ENCODE results near the gene C4B.

The C4B gene

DNA sequence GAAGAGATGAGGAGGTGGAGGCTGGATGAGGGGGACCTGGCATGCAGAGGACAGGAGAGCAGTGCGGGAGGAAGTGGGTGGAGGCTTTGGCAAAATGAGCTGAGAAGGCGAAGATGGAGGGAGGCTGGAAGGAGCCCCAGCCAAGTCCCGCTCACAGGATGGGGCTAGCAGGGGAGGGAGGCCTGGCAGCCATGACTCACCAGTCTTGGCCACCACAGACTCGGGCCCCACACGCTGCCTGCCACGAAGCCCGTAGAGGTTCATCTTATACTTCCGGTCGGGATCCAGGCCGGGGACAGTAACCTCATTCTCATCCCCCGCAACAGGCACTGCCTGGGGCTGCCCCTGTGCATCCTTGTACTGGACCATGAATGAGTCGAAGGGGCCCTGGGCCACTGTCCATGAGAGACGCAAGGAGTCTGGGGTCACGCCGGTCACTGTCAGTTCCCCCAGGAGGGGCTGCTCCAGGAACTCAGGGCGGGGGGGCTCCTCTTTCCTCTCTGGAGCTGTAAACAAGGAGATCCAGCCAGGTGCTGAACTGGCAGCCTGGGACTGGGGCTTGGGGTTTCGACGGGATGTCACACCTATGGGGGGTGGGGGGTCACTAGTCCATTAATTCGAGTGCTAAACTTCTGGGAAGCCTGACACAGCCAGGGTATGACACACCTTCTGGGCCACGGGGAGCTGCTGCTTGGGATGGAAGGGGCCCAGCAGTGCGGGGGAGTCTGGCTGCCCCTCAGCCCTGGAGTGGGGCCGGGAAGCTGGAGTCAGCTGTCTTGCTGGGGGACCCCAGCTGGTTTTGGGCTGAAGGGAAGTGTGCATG lies 66.8 kb downstream of the C4B start:
- in situ Hi-C loops (cut with MboI; ENCODE audit: low sequenced_read_pairs): no loop called here

DNA sequence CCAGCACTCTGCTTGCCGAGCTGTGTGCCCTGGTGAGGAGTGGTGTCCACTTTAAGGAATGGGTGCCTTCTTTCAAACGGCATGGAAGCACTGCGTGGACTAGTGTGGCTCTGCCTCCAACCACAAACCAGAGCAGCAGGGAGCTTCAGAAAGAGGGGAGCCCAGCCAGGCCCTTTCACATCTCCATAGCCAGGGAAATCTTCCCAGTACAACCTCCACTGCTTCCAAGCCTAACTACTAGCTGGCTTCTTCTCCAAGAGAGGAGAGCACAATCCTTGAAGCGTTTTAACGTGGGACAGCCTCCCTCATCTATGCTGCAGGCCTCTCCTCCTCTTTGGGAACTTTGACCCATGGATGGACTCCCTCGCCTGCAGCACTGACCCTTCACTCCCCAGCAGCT lies 67.9 kb downstream of the C4B start:
- in situ Hi-C loops (cut with MboI; ENCODE audit: low sequenced_read_pairs): no loop called here

DNA sequence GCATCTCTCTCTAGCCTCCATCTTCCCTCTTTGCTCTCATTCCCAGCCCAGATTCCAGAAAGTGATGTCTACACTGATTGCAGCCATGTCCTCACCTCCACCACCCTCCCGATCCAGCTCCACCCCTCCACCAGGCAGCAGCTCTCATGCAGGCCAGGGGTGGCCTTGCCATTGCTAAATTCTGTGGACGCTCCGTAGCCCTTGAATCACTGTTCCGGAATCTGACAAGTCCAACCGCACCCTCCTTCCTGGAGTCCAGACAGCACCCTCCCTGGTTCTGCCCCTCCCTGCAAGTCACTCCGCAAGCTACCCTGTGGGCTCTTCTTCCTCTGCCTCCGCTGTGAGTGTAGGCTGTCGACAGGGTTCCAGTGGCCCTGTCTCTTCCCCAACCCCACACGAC lies 68.3 kb downstream of the C4B start:
- in situ Hi-C loops (cut with MboI; ENCODE audit: low sequenced_read_pairs): no loop called here

DNA sequence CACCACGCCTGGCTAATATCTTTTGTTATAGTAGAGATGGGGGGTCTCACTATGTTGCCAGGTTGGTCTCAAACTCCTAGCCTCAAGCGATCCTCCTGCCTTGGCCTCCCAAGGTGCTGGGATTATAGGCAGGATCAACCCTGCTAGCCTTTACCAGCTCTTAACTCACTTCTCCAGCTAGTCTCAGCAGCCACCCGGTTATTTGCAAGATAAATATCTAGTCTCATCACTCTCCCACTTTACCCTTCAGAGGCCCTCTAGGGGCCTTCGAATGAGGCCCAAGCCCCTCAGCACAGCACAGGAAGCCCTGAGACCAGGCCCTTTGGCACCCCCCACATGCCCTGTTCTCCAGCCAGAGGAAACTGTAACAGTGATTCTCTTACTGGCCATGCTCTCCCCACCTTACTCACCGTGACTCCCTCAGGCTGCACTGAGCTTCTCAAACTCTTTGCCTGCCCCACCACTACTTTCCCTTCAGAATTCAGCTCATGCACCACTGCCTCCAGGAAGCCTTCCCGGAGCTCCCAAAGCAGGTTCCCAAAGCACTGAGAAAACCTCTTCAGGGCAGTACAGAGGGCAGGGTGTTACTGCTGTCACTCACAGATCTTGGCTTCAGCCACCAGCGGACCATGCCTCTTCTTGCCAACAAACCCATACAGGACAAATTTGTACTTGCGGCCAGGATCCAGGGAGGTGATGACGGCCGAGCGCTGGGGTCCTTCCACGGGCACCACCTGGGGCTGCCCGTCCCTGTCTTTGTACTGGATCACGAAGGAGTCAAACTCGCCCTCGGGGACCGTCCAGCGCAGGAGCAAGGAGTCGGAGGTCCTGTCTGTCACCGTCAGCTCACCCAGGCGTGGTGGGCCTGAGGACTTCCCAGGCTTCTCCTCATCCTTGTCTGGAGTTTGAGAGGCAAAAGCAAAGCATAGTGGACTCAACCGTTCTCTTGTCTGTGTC lies 69.5 kb downstream of the C4B start:
- in situ Hi-C loops (cut with MboI; ENCODE audit: low sequenced_read_pairs): no loop called here

DNA sequence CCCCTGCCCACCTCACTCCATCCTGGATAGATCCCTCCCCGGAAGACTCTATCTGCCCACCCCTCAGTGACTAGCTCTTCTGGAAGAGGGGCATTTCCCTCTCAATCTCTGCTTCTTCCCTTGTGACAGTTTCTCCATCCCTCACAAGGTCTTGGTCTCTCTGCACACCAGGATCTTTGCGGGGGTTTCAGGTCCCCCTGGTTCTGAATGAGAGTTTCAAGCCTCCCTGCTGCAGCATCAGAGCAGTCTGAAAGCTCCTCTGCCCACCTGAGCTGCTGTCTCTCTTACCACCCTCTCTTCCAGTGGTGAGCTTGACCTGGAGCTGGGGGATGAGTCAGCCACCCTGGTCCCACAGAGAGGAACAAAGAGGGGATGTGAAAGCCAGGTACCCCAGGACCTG lies 70.2 kb downstream of the C4B start:
- in situ Hi-C loops (cut with MboI; ENCODE audit: low sequenced_read_pairs): no loop called here
